Natural killer cell treated with Interleukin-12 subunit alpha and Interleukin-12 subunit beta and Interleukin-15 and Interleukin-18, amount 100 ng/mL, for 72 hours (primary cell): Measurements from ENCODE around the gene ARID3B. TPM values are rescaled to one million over a fixed set of nuclear protein-coding genes. Genes with fewer than 3 reads are reported as not detected.

Experiments used
- ATAC-seq, 2 donors: fragments of 150-1000 bp; cut with Tn5 transposase in 1 of 2; sonication (Bioruptor Pico), chemical (Tn5 transposase) in 1 of 2; 2 replicates each; pipeline ENCODE4 v1.10.0; 2021
- DNase-seq: peaks from one replicate; pipeline ENCODE4 v3.0.0; 2022; ENCODE audit warnings: low spot score
- H3K27ac Mint-ChIP-seq, 2 donors: 1 replicate in 1 of 2; 2 replicates in 1 of 2; pipeline ENCODE4 v1.8.0; 2022; ENCODE audit warnings: mixed read lengths in 2 of 2, mild to moderate bottlenecking in 1 of 2, moderate library complexity in 1 of 2
- H3K27me3 Mint-ChIP-seq, 2 donors: 1 replicate in 1 of 2; 2 replicates in 1 of 2; pipeline ENCODE4 v1.8.0; 2022; ENCODE audit warnings: mixed read lengths in 2 of 2
- H3K36me3 Mint-ChIP-seq: one replicate; pipeline ENCODE4 v1.8.0; 2022; ENCODE audit warnings: mixed read lengths
- H3K4me1 Mint-ChIP-seq, 2 donors: 1 replicate in 1 of 2; 2 replicates in 1 of 2; pipeline ENCODE4 v1.8.0; 2022; ENCODE audit warnings: low read depth in 2 of 2, mixed read lengths in 2 of 2, mild to moderate bottlenecking in 1 of 2
- H3K4me3 Mint-ChIP-seq: one replicate; pipeline ENCODE4 v1.8.0; 2022; ENCODE audit warnings: mixed read lengths
- H3K9me3 Mint-ChIP-seq: 2 replicates; pipeline ENCODE4 v1.8.0; 2022; ENCODE audit warnings: mixed read lengths
- total RNA-seq, 2 donors: library from RNA; stranded (reverse); gene quantifications; one replicate each; pipeline ENCODE4 v1.2.3, GENCODE V29; 2022

Gene ARID3B
- total RNA-seq, 2 donors from 2014 or later: 77.1 to 105 TPM

GRCh38 chr15:74564182-74564581, 23.2 kb downstream of the ARID3B start:
- H3K9me3 Mint-ChIP-seq: no peaks in the 10 kb centered on the region
- no peak overlapping the region for H3K27ac Mint-ChIP-seq
- ATAC-seq (no peak), DNase-seq (no peak)
- peaks cover 51 to 58% of the 10 kb centered on the region in 2 donors for H3K4me1 Mint-ChIP-seq
- no peak overlapping the region for H3K4me3 Mint-ChIP-seq
- H3K27me3 Mint-ChIP-seq: no peaks in the 10 kb centered on the region
- H3K36me3 Mint-ChIP-seq: peaks cover 21% of the 10 kb centered on the region

GRCh38 chr15:74565381-74566085, 24.5 kb downstream of the ARID3B start:
- H3K27ac Mint-ChIP-seq: peak overlapping the region in 1 of 2 donors; percentile 19

GRCh38 chr15:74568594-74568993, 27.6 kb downstream of the ARID3B start:
- H3K27ac Mint-ChIP-seq: peak overlapping the region; percentile 83 to 86
- peaks cover 71 to 72% of the 10 kb centered on the region in 2 donors for H3K4me1 Mint-ChIP-seq
- no peak overlapping the region for H3K4me3 Mint-ChIP-seq
- no peaks in the 10 kb centered on the region for H3K27me3 Mint-ChIP-seq
- DNase-seq (no peak), ATAC-seq (no peak)
- H3K9me3 Mint-ChIP-seq: no peaks in the 10 kb centered on the region
- H3K36me3 Mint-ChIP-seq: peaks cover 32% of the 10 kb centered on the region

More at GRCh38 chr15:74565381-74566085, 24.5 kb downstream of the ARID3B start:
- DNase-seq (no peak), ATAC-seq (no peak)
- H3K4me3 Mint-ChIP-seq: no peak overlapping the region
- no peaks in the 10 kb centered on the region for H3K9me3 Mint-ChIP-seq
- peaks cover 58 to 67% of the 10 kb centered on the region in 2 donors for H3K4me1 Mint-ChIP-seq
- peaks cover 19% of the 10 kb centered on the region for H3K36me3 Mint-ChIP-seq
- no peaks in the 10 kb centered on the region for H3K27me3 Mint-ChIP-seq

- ATAC-seq: no peak
- Mint-ChIP-seq H3K9me3 (no peaks in the 10 kb centered on the region), H3K27ac (peak overlapping the region; percentile 83 to 86), H3K4me3 (peak overlapping the region; percentile 62), H3K4me1 (peaks cover 72 to 73% of the 10 kb centered on the region in 2 donors), H3K36me3 (peaks cover 33% of the 10 kb centered on the region), H3K27me3 (no peaks in the 10 kb centered on the region)
- DNase-seq: no peak
These were observed 28.7 kb downstream of the ARID3B start for GRCh38 chr15:74569731-74570070.

GRCh38 chr15:74571191-74571590, 30.2 kb downstream of the ARID3B start:
- Mint-ChIP-seq H3K27me3 (no peaks in the 10 kb centered on the region), H3K4me1 (peaks cover 66 to 69% of the 10 kb centered on the region in 2 donors), H3K36me3 (peaks cover 33% of the 10 kb centered on the region), H3K4me3 (peak overlapping the region; percentile 62), H3K27ac (peak overlapping the region; percentile 83 to 86), H3K9me3 (no peaks in the 10 kb centered on the region)
- DNase-seq: no peak
- ATAC-seq: no peak

- H3K27ac Mint-ChIP-seq: peak overlapping the region; percentile 69 to 82
These were observed 33.0 kb downstream of the ARID3B start for GRCh38 chr15:74573987-74574386.

GRCh38 chr15:74578496-74578994, 37.5 kb downstream of the ARID3B start:
- Mint-ChIP-seq H3K36me3 (peaks cover 23% of the 10 kb centered on the region), H3K4me3 (no peak overlapping the region), H3K27ac (peak overlapping the region in 1 of 2 donors; percentile 25), H3K9me3 (no peaks in the 10 kb centered on the region), H3K4me1 (peaks cover 15 to 17% of the 10 kb centered on the region in 2 donors), H3K27me3 (no peaks in the 10 kb centered on the region)
- ATAC-seq (no peak), DNase-seq (no peak)

More at GRCh38 chr15:74573987-74574386, 33.0 kb downstream of the ARID3B start:
- peaks cover 37% of the 10 kb centered on the region for H3K36me3 Mint-ChIP-seq
- H3K27me3 Mint-ChIP-seq: no peaks in the 10 kb centered on the region
- H3K4me3 Mint-ChIP-seq: peak overlapping the region; percentile 51
- no peaks in the 10 kb centered on the region for H3K9me3 Mint-ChIP-seq
- peaks cover 48 to 49% of the 10 kb centered on the region in 2 donors for H3K4me1 Mint-ChIP-seq
- DNase-seq (no peak), ATAC-seq (peak in 1 of 2 donors; percentile 65)

- Mint-ChIP-seq H3K27me3 (no peaks in the 10 kb centered on the region), H3K4me1 (peaks cover 16% of the 10 kb centered on the region in 2 donors), H3K9me3 (no peaks in the 10 kb centered on the region), H3K36me3 (peaks cover 18% of the 10 kb centered on the region), H3K27ac (no peak overlapping the region), H3K4me3 (no peak overlapping the region)
- no peak for ATAC-seq
- DNase-seq: no peak
These were observed 38.0 kb downstream of the ARID3B start for GRCh38 chr15:74579001-74579400.

- DNase-seq (no peak), ATAC-seq (no peak)
- Mint-ChIP-seq H3K27ac (peak overlapping the region in 1 of 2 donors; percentile 26), H3K27me3 (no peaks in the 10 kb centered on the region), H3K36me3 (peaks cover 14% of the 10 kb centered on the region), H3K4me3 (no peak overlapping the region), H3K4me1 (peaks cover 11 to 14% of the 10 kb centered on the region in 2 donors), H3K9me3 (no peaks in the 10 kb centered on the region)
These were observed 39.7 kb downstream of the ARID3B start for GRCh38 chr15:74580538-74581350.

- Mint-ChIP-seq H3K27ac (no peak overlapping the region), H3K9me3 (no peaks in the 10 kb centered on the region), H3K4me3 (no peak overlapping the region), H3K4me1 (peaks cover 13 to 16% of the 10 kb centered on the region in 2 donors), H3K36me3 (peaks cover 15% of the 10 kb centered on the region), H3K27me3 (no peaks in the 10 kb centered on the region)
- ATAC-seq (no peak), DNase-seq (no peak)
These were observed 43.2 kb downstream of the ARID3B start for GRCh38 chr15:74584204-74584603.

GRCh38 chr15:74584779-74585178, 43.8 kb downstream of the ARID3B start:
- Mint-ChIP-seq H3K27ac (no peak overlapping the region), H3K4me1 (peaks cover 13 to 16% of the 10 kb centered on the region in 2 donors), H3K9me3 (no peaks in the 10 kb centered on the region), H3K4me3 (no peak overlapping the region), H3K36me3 (peaks cover 18% of the 10 kb centered on the region), H3K27me3 (no peaks in the 10 kb centered on the region)
- no peak for ATAC-seq
- no peak for DNase-seq

GRCh38 chr15:74585191-74585590, 44.2 kb downstream of the ARID3B start:
- no peaks in the 10 kb centered on the region for H3K9me3 Mint-ChIP-seq
- H3K36me3 Mint-ChIP-seq: peaks cover 22% of the 10 kb centered on the region
- DNase-seq: no peak
- peak overlapping the region in 1 of 2 donors; percentile 57 for H3K27ac Mint-ChIP-seq
- ATAC-seq: no peak
- H3K4me3 Mint-ChIP-seq: no peak overlapping the region
- no peaks in the 10 kb centered on the region for H3K27me3 Mint-ChIP-seq
- H3K4me1 Mint-ChIP-seq: peaks cover 13 to 16% of the 10 kb centered on the region in 2 donors

- Mint-ChIP-seq H3K27me3 (no peaks in the 10 kb centered on the region), H3K9me3 (no peaks in the 10 kb centered on the region), H3K4me3 (no peak overlapping the region), H3K36me3 (peaks cover 26% of the 10 kb centered on the region), H3K4me1 (peaks cover 13 to 16% of the 10 kb centered on the region in 2 donors), H3K27ac (peak overlapping the region; percentile 14 to 57)
- ATAC-seq (no peak), DNase-seq (no peak)
These were observed 44.8 kb downstream of the ARID3B start for GRCh38 chr15:74585857-74586256.

GRCh38 chr15:74589826-74590225, 48.8 kb downstream of the ARID3B start:
- ATAC-seq: no peak
- Mint-ChIP-seq H3K27ac (no peak overlapping the region), H3K4me1 (peaks cover 7 to 9% of the 10 kb centered on the region in 2 donors), H3K9me3 (no peaks in the 10 kb centered on the region), H3K4me3 (no peak overlapping the region), H3K27me3 (no peaks in the 10 kb centered on the region), H3K36me3 (peaks cover 31% of the 10 kb centered on the region)
- no peak for DNase-seq
